Measurements from ENCODE around the gene LITAF.
"Not testable (repeated sequence)": the region's sequence is repeated elsewhere in the genome, so short reads cannot be mapped to it uniquely, and the experiment has no call there.

The LITAF gene

GRCh38 chr16:11596572-11597226 is 10.0 kb upstream of the LITAF start:
- H3K4me1 ChIP-seq (ENCODE audit: insufficient read depth, low read length, poor library complexity, severe bottlenecking): peaks cover 3% of the 10 kb centered on the region

GRCh38 chr16:11593581-11593980 is 6.9 kb upstream of the LITAF start:
- H3K4me1 ChIP-seq (ENCODE audit: insufficient read depth, low read length, poor library complexity, severe bottlenecking): peaks cover 3% of the 10 kb centered on the region
- no peak overlapping the region for H3K9ac ChIP-seq (ENCODE audit: low read depth, low read length, poor library complexity, severe bottlenecking)
- no peaks in the 10 kb centered on the region for H3K9me3 ChIP-seq (ENCODE audit: insufficient read depth, low read depth, low read length)
- no peak overlapping the region for H3K4me3 ChIP-seq (ENCODE audit: low read length, poor library complexity, severe bottlenecking)
- H3K79me2 ChIP-seq (ENCODE audit: insufficient read depth, low read length): no peaks in the 10 kb centered on the region
- no peak overlapping the region for H3K4me2 ChIP-seq (ENCODE audit: low read depth, low read length, poor library complexity, severe bottlenecking)
- no peaks in the 10 kb centered on the region for H4K20me1 ChIP-seq (ENCODE audit: insufficient read depth, low read length, poor library complexity, severe bottlenecking)
- no peaks in the 10 kb centered on the region for H3K27me3 ChIP-seq (ENCODE audit: insufficient read depth, low read length, poor library complexity, severe bottlenecking)
- H3K9me2 ChIP-seq (replicated peaks; ENCODE audit: low read depth, low read length): no peaks in the 10 kb centered on the region
- no peaks in the 10 kb centered on the region for H3F3A ChIP-seq (ENCODE audit: low read depth)
- no peak overlapping the region for H2AFZ ChIP-seq (ENCODE audit: low read length)
- no peak for TF ChIP-seq EZH2phosphoT487 (IDR thresholded peaks at IDR 0.05; ENCODE audit: borderline replicate concordance)
- TF ChIP-seq CTCF (conservative IDR thresholded peaks at IDR 0.05; ENCODE audit: low read length): no peak
- no peaks in the 10 kb centered on the region for H3K36me3 ChIP-seq (ENCODE audit: insufficient read depth, low read length)

More at GRCh38 chr16:11596572-11597226, 10.0 kb upstream of the LITAF start:
- no peak overlapping the region for H3K4me2 ChIP-seq (ENCODE audit: low read depth, low read length, poor library complexity, severe bottlenecking)
- no peak overlapping the region for H2AFZ ChIP-seq (ENCODE audit: low read length)
- no peaks in the 10 kb centered on the region for H3K79me2 ChIP-seq (ENCODE audit: insufficient read depth, low read length)
- H3K9me3 ChIP-seq (ENCODE audit: insufficient read depth, low read depth, low read length): no peaks in the 10 kb centered on the region
- no peak overlapping the region for H3K4me3 ChIP-seq (ENCODE audit: low read length, poor library complexity, severe bottlenecking)
- H3K9ac ChIP-seq (ENCODE audit: low read depth, low read length, poor library complexity, severe bottlenecking): no peak overlapping the region
- no peaks in the 10 kb centered on the region for H3K36me3 ChIP-seq (ENCODE audit: insufficient read depth, low read length)
- no peaks in the 10 kb centered on the region for H3F3A ChIP-seq (ENCODE audit: low read depth)
- no peaks in the 10 kb centered on the region for H3K9me2 ChIP-seq (replicated peaks; ENCODE audit: low read depth, low read length)
- H3K27me3 ChIP-seq (ENCODE audit: insufficient read depth, low read length, poor library complexity, severe bottlenecking): no peaks in the 10 kb centered on the region
- no peaks in the 10 kb centered on the region for H4K20me1 ChIP-seq (ENCODE audit: insufficient read depth, low read length, poor library complexity, severe bottlenecking)
- no peak for TF ChIP-seq EZH2phosphoT487 (IDR thresholded peaks at IDR 0.05; ENCODE audit: borderline replicate concordance)
- TF ChIP-seq CTCF (conservative IDR thresholded peaks at IDR 0.05; ENCODE audit: low read length): no peak

GRCh38 chr16:11593076-11593475 is 6.4 kb upstream of the LITAF start:
- not testable (repeated sequence) for H3K4me3 ChIP-seq (ENCODE audit: low read length, poor library complexity, severe bottlenecking); H2AFZ ChIP-seq (ENCODE audit: low read length); H3K9me2 ChIP-seq (replicated peaks; ENCODE audit: low read depth, low read length); H3K4me2 ChIP-seq (ENCODE audit: low read depth, low read length, poor library complexity, severe bottlenecking); H3K4me1 ChIP-seq (ENCODE audit: insufficient read depth, low read length, poor library complexity, severe bottlenecking); H3F3A ChIP-seq (ENCODE audit: low read depth); H3K79me2 ChIP-seq (ENCODE audit: insufficient read depth, low read length); H3K9me3 ChIP-seq (ENCODE audit: insufficient read depth, low read depth, low read length); H3K27me3 ChIP-seq (ENCODE audit: insufficient read depth, low read length, poor library complexity, severe bottlenecking); H3K9ac ChIP-seq (ENCODE audit: low read depth, low read length, poor library complexity, severe bottlenecking); H4K20me1 ChIP-seq (ENCODE audit: insufficient read depth, low read length, poor library complexity, severe bottlenecking); H3K36me3 ChIP-seq (ENCODE audit: insufficient read depth, low read length)

- not testable (repeated sequence) for H3K4me2 ChIP-seq (ENCODE audit: low read depth, low read length, poor library complexity, severe bottlenecking); H2AFZ ChIP-seq (ENCODE audit: low read length); H3K27me3 ChIP-seq (ENCODE audit: insufficient read depth, low read length, poor library complexity, severe bottlenecking); H3K9ac ChIP-seq (ENCODE audit: low read depth, low read length, poor library complexity, severe bottlenecking); H3K79me2 ChIP-seq (ENCODE audit: insufficient read depth, low read length); H3K9me3 ChIP-seq (ENCODE audit: insufficient read depth, low read depth, low read length); H3F3A ChIP-seq (ENCODE audit: low read depth); H3K4me3 ChIP-seq (ENCODE audit: low read length, poor library complexity, severe bottlenecking); H3K9me2 ChIP-seq (replicated peaks; ENCODE audit: low read depth, low read length); H3K36me3 ChIP-seq (ENCODE audit: insufficient read depth, low read length); H3K4me1 ChIP-seq (ENCODE audit: insufficient read depth, low read length, poor library complexity, severe bottlenecking); H4K20me1 ChIP-seq (ENCODE audit: insufficient read depth, low read length, poor library complexity, severe bottlenecking)
Observed at GRCh38 chr16:11591630-11592029, 4.9 kb upstream of the LITAF start.

All from Loucy (cell line).